BE2C (cell line): Measurements from ENCODE around the gene POLR1D.

Experiments used
- DNase-seq: peaks from one replicate; pipeline ENCODE4 v3.0.0-alpha.2; 2020
- H3K27me3 ChIP-seq: fragments of 250-450 bp; sonication (Bioruptor Pico); 2 replicates; pipeline ENCODE4 v1.5.1; 2020; ENCODE audit warnings: mild to moderate bottlenecking
- H3K36me3 ChIP-seq: fragments of 250-450 bp; sonication (Bioruptor Pico); 2 replicates; pipeline ENCODE4 v1.5.1; 2020; ENCODE audit warnings: mild to moderate bottlenecking
- H3K4me1 ChIP-seq: fragments of 250-450 bp; sonication (Bioruptor Pico); 2 replicates; pipeline ENCODE4 v1.5.1; 2020
- H3K4me3 ChIP-seq: 2 replicates; pipeline ENCODE4 v1.5.1; 2011; ENCODE audit warnings: low read depth, low read length
- H3K9me3 ChIP-seq: fragments of 250-450 bp; sonication (Bioruptor Pico); 2 replicates; pipeline ENCODE4 v1.5.1; 2020
- CTCF ChIP-seq: IDR thresholded peaks from 2 replicates; pipeline ENCODE4 v1.5.1; 2012; ENCODE audit warnings: mild to moderate bottlenecking, low read depth, low read length

The POLR1D gene

GRCh38 chr13:27654059-27654458, 32.4 kb downstream of the POLR1D start:
- no peaks in the 10 kb centered on the region for H3K27me3 ChIP-seq
- peaks cover 7% of the 10 kb centered on the region; the same call in 1 of the 2 replicates for H3K9me3 ChIP-seq
- H3K4me3 ChIP-seq = no peak overlapping the region
- no peak for DNase-seq
- no peak for TF ChIP-seq CTCF
- H3K36me3 ChIP-seq = peaks cover 22% of the 10 kb centered on the region
- no peaks in the 10 kb centered on the region for H3K4me1 ChIP-seq

- no peak overlapping the region for H3K4me3 ChIP-seq
- no peak for DNase-seq
- H3K36me3 ChIP-seq = peaks cover 15% of the 10 kb centered on the region
- no peak for TF ChIP-seq CTCF
- no peaks in the 10 kb centered on the region for H3K4me1 ChIP-seq
- no peaks in the 10 kb centered on the region for H3K27me3 ChIP-seq
- H3K9me3 ChIP-seq = peaks cover 7% of the 10 kb centered on the region; the same call in 1 of the 2 replicates
Observed at GRCh38 chr13:27654816-27655215, 33.1 kb downstream of the POLR1D start.

- no peaks in the 10 kb centered on the region for H3K27me3 ChIP-seq
- H3K9me3 ChIP-seq = no peaks in the 10 kb centered on the region
- DNase-seq = no peak
- TF ChIP-seq CTCF = no peak
- no peaks in the 10 kb centered on the region for H3K4me1 ChIP-seq
- H3K36me3 ChIP-seq = no peaks in the 10 kb centered on the region
- H3K4me3 ChIP-seq = no peak overlapping the region
Observed at GRCh38 chr13:27657724-27658123, 36.0 kb downstream of the POLR1D start.

- no peak overlapping the region for H3K4me3 ChIP-seq
- H3K27me3 ChIP-seq = no peaks in the 10 kb centered on the region
- TF ChIP-seq CTCF = no peak
- no peak for DNase-seq
- H3K9me3 ChIP-seq = no peaks in the 10 kb centered on the region
- H3K4me1 ChIP-seq = no peaks in the 10 kb centered on the region
- no peaks in the 10 kb centered on the region for H3K36me3 ChIP-seq
Observed at GRCh38 chr13:27658546-27658945, 36.9 kb downstream of the POLR1D start.

GRCh38 chr13:27659145-27659865, 37.6 kb downstream of the POLR1D start:
- Histone ChIP-seq H3K4me3 (no peak overlapping the region), H3K4me1 (no peaks in the 10 kb centered on the region), H3K27me3 (no peaks in the 10 kb centered on the region), H3K36me3 (no peaks in the 10 kb centered on the region), H3K9me3 (no peaks in the 10 kb centered on the region)
- no peak for TF ChIP-seq CTCF
- DNase-seq = no peak

GRCh38 chr13:27660511-27660910, 38.8 kb downstream of the POLR1D start:
- H3K9me3 ChIP-seq = no peaks in the 10 kb centered on the region
- DNase-seq = no peak
- no peaks in the 10 kb centered on the region for H3K4me1 ChIP-seq
- H3K36me3 ChIP-seq = no peaks in the 10 kb centered on the region
- H3K4me3 ChIP-seq = no peak overlapping the region
- H3K27me3 ChIP-seq = no peaks in the 10 kb centered on the region
- no peak for TF ChIP-seq CTCF
